Uterus (tissue), 4 donors: ENCODE results near the gene MRPL14. TPM values are rescaled to one million over a fixed set of nuclear protein-coding genes. Genes with fewer than 3 reads are reported as not detected.

Source experiments
- DNase-seq, 2 donors: peaks; one replicate each; pipeline ENCODE4 v3.0.0-alpha.2; 2019 to 2020
- H3K27ac ChIP-seq, 2 donors: fragments of 200-600 bp; sonication (generic); 1 replicate in 1 of 2; 2 replicates in 1 of 2; pipeline ENCODE4 v1.5.1; 2016 to 2018
- H3K27me3 ChIP-seq, 2 donors: fragments of 200-600 bp; sonication (generic); one replicate each; pipeline ENCODE4 v1.5.1; 2018 to 2019; ENCODE audit warnings: control low read depth in 1 of 2
- H3K36me3 ChIP-seq, 2 donors: fragments of 200-600 bp; sonication (generic); one replicate each; pipeline ENCODE4 v1.5.1; 2019; ENCODE audit warnings: control low read depth in 1 of 2
- H3K4me1 ChIP-seq, 2 donors: fragments of 200-600 bp; sonication (generic); one replicate each; pipeline ENCODE4 v1.5.1; 2018 to 2019; ENCODE audit warnings: control low read depth in 1 of 2
- H3K4me3 ChIP-seq, 2 donors: fragments of 200-600 bp; sonication (generic); 1 replicate in 1 of 2; 2 replicates in 1 of 2; pipeline ENCODE4 v1.5.1; 2018 to 2019; ENCODE audit warnings: mild to moderate bottlenecking in 1 of 2
- H3K9me3 ChIP-seq, 2 donors: fragments of 200-600 bp; sonication (generic); one replicate each; pipeline ENCODE4 v1.5.1; 2019; ENCODE audit warnings: control low read depth in 1 of 2
- POLR2A ChIP-seq, 2 donors: fragments of 450-650 bp; IDR thresholded peaks; one replicate each; pipeline ENCODE4 v1.6.1; 2016; ENCODE audit warnings: antibody characterized with exemption in 2 of 2, mild to moderate bottlenecking in 1 of 2, moderate library complexity in 1 of 2
- intact Hi-C: fragments of 100-400 bp; cut with DNase I; formaldehyde crosslinking; loops from one replicate; pipeline ENCODE4 v1.15.1; 2023; ENCODE audit warnings: low total_unique reads
- total RNA-seq, 4 donors: library from RNA; depleted of rRNA in 3 of 4; stranded (reverse); fragments of >200 nt in 3 of 4; gene quantifications; one replicate each; pipeline versions ENCODE4 v1.1.0 to v1.2.4, GENCODE V29; 2014 to 2023
- TF ChIP-seq, protein P1 (sequence below), 4 experiments: fragments of 200-600 bp in 2 of 4; fragments of 450-650 bp in 2 of 4; sonication (generic) in 2 of 4; IDR thresholded peaks; one replicate each; pipeline ENCODE4 v1.5.1; 2016 to 2019; ENCODE audit warnings: antibody characterized with exemption in 4 of 4, mild to moderate bottlenecking in 2 of 4, moderate library complexity in 1 of 4
- donor health status: DM: yes; HTN: yes; CAD: no.

MRPL14 gene
- total RNA-seq, 4 donors from 2014 or later = 19.5 to 39.1 (median 33.6) TPM

DNA sequence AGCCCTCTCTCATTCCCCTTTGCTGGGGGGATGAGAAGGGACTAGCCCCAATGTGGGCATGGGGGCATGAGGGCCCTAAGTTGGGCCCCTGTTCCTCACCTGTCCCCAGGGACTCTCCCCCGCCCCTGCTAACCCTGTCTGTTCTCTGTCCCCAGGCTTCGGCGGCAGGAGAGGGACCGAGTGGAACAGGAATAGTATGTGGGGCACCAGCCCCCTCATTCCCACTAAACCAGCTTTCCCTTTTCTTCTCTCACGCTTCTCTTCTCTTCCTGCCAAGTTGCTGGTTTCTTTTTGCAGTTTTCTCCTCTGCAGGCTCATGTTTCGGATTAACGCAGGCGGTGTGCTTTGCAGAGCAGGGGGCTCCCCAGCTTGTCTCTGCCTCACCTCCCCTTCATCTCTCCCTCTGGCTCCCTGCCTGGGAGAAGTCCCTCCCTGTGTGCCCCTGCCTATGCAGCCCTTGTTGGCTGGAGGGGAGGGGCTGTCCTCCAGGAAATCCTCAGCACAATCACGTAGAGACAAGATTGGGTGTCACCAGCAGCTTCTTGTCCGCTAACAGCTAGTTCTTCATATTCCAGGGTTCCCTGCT lies 8.0 kb upstream of the MRPL14 start:
- H3K4me1 ChIP-seq = peaks cover 0 to 4% of the 10 kb centered on the region in 2 donors
- TF ChIP-seq POLR2A (IDR thresholded peaks at IDR 0.05) = no peak
- TF ChIP-seq, protein P1, sequence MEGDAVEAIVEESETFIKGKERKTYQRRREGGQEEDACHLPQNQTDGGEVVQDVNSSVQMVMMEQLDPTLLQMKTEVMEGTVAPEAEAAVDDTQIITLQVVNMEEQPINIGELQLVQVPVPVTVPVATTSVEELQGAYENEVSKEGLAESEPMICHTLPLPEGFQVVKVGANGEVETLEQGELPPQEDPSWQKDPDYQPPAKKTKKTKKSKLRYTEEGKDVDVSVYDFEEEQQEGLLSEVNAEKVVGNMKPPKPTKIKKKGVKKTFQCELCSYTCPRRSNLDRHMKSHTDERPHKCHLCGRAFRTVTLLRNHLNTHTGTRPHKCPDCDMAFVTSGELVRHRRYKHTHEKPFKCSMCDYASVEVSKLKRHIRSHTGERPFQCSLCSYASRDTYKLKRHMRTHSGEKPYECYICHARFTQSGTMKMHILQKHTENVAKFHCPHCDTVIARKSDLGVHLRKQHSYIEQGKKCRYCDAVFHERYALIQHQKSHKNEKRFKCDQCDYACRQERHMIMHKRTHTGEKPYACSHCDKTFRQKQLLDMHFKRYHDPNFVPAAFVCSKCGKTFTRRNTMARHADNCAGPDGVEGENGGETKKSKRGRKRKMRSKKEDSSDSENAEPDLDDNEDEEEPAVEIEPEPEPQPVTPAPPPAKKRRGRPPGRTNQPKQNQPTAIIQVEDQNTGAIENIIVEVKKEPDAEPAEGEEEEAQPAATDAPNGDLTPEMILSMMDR (IDR thresholded peaks at IDR 0.05) = no peak
- no peaks in the 10 kb centered on the region for H3K27me3 ChIP-seq
- intact Hi-C loops = no loop called here
- H3K36me3 ChIP-seq = no peaks in the 10 kb centered on the region
- H3K27ac ChIP-seq = no peak overlapping the region
- H3K9me3 ChIP-seq = no peaks in the 10 kb centered on the region
- no peak for DNase-seq
- H3K4me3 ChIP-seq = no peak overlapping the region

DNA sequence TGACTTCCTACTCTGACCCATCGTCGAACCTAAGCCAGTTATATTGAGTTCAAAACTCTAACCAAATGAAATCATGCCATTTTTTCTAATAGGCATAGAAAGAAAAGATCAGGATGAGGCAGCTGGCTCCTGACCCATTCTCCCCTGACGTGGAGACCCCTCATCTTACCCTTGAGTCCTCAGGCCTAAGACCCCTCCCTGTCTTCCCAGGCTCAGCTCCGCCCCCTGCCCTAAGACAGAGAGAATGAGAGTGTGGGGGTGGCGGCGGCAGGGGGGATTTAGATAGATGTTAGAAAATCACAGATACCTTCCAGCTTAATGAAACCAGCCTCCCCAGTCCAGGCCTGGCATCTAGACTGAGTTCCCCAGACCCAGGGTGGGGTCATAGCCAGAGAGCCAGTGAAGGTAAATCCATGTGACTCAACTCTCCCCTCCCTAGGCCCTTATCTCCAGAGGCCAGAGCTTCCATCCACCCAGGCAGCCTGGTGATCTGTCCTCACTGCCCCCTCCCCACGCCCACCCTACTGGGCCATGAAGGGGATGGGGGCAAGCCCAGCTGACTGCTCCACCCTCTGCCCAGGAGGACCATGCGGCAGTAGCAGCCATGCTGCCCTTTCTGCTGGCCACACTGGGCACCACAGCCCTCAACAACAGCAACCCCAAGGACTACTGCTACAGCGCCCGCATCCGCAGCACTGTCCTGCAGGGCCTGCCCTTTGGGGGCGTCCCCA lies 6.9 kb upstream of the MRPL14 start:
- no peaks in the 10 kb centered on the region for H3K36me3 ChIP-seq
- intact Hi-C loops = no loop called here

DNA sequence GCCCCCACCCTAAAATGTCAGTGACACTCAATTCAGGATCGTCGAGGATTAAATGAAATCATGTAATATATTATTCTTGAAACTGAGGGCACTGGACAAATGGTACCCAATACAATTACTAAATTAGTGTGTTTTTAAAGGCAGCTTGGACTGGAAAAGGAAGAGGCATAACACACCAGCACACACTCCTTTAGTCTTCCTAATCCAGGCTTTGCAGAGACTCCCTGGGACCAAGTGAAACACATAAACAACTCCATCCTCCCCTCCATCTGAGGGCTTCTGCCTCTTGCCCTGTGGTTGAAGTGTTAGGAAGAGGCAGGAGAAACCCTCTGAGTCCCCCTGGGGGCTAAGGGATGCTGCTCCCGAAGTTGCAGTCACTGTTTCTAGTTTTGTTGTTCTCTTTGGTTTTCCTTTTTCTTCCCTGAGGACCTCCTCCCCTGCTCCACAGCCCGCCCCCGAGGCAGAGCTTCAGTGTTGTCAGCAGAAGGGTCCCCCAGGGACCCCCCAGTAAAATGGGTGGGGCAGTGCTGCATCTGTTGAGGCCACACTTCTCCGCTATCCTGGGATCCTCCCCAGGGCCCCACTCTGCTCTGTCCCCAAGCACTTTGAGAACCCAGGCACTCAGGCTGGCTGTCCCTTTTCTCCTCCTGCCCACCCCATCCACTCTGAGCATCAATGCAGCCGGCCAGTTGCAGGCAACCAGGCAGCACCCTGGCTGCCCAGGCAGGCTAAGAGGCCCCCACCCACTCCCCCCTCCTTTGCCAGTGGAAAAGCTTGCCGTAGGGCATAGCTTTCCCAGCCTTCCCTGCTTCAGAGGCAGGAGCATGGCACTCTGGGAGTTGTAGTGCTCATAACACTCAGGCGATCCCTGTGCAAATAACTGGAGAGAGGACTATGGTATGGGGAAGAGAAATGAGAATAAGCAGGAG lies 6.0 kb upstream of the MRPL14 start:
- H3K4me1 ChIP-seq = peaks cover 0 to 10% of the 10 kb centered on the region in 2 donors
- H3K36me3 ChIP-seq = no peaks in the 10 kb centered on the region
- peak in 1 of 2 donors; percentile 38 for DNase-seq
- H3K9me3 ChIP-seq = no peaks in the 10 kb centered on the region
- no peak overlapping the region for H3K4me3 ChIP-seq
- peak overlapping the region; percentile 8 to 55 for H3K27ac ChIP-seq
- intact Hi-C loops = no loop called here
- TF ChIP-seq, protein P1 (IDR thresholded peaks at IDR 0.05) = no peak
- TF ChIP-seq POLR2A (IDR thresholded peaks at IDR 0.05) = no peak
- H3K27me3 ChIP-seq = no peaks in the 10 kb centered on the region

More for the DNA sequence above, 6.9 kb upstream of the MRPL14 start:
- H3K4me1 ChIP-seq = peaks cover 0 to 4% of the 10 kb centered on the region in 2 donors
- no peaks in the 10 kb centered on the region for H3K9me3 ChIP-seq
- H3K27ac ChIP-seq = no peak overlapping the region
- TF ChIP-seq, protein P1 (IDR thresholded peaks at IDR 0.05) = no peak
- TF ChIP-seq POLR2A (IDR thresholded peaks at IDR 0.05) = no peak
- no peak for DNase-seq
- H3K27me3 ChIP-seq = no peaks in the 10 kb centered on the region
- H3K4me3 ChIP-seq = no peak overlapping the region

DNA sequence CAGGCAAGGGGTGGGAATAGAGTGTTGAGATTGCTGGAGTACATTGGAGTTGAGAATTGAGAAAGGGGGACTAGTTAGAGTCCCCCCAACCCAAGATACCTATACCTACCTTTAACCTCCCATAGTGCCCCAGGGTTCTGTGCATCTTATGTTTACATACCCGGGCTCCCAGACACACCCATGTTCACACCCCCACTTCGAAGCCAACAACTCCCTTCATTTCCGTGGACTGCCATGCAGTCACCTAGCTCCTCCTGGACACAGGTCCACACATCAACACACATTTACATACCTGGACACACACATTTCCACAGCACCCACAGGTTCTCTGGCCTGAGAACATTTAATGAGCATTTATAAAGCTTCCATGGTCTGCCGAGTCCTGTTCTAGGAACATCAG lies 5.2 kb upstream of the MRPL14 start:
- intact Hi-C loops = no loop called here
- no peak for DNase-seq

More for the DNA sequence above, 5.2 kb upstream of the MRPL14 start:
- Histone ChIP-seq H3K27me3 (no peaks in the 10 kb centered on the region), H3K4me3 (no peak overlapping the region), H3K4me1 (peaks cover 0 to 11% of the 10 kb centered on the region in 2 donors), H3K9me3 (no peaks in the 10 kb centered on the region), H3K36me3 (no peaks in the 10 kb centered on the region), H3K27ac (no peak overlapping the region)
- TF ChIP-seq POLR2A (IDR thresholded peaks at IDR 0.05) = no peak
- TF ChIP-seq, protein P1 (IDR thresholded peaks at IDR 0.05) = no peak
